C4-2B (cell line): ENCODE data around the gene LEF1.

Source experiments
- H3K27ac ChIP-seq: fragments of 450-650 bp; 2 replicates; pipeline ENCODE4 v1.5.1; 2017
- CTCF ChIP-seq: fragments of 450-650 bp; conservative IDR thresholded peaks from 2 replicates; pipeline ENCODE4 v1.5.1; 2017; ENCODE audit warnings: mild to moderate bottlenecking
- ZFX ChIP-seq: fragments of 450-650 bp; IDR thresholded peaks from 2 replicates; pipeline ENCODE4 v1.6.1; 2017

The LEF1 gene

GRCh38 chr4:108118505-108118904 lies 50.2 kb downstream of the LEF1 start:
- no peak overlapping the region for H3K27ac ChIP-seq
- TF ChIP-seq ZFX, result no peak
- TF ChIP-seq CTCF, result no peak; the same call in 1 of the 2 replicates

- H3K27ac ChIP-seq, result no peak overlapping the region
Measured at GRCh38 chr4:108117418-108118182, 51.1 kb downstream of the LEF1 start.

GRCh38 chr4:108116423-108117168 lies 52.1 kb downstream of the LEF1 start:
- no peak overlapping the region for H3K27ac ChIP-seq
- TF ChIP-seq ZFX, result no peak
- no peak for TF ChIP-seq CTCF

More at GRCh38 chr4:108117418-108118182, 51.1 kb downstream of the LEF1 start:
- TF ChIP-seq ZFX, result no peak
- TF ChIP-seq CTCF, result no peak

- no peak for TF ChIP-seq ZFX
- no peak for TF ChIP-seq CTCF
- no peak overlapping the region for H3K27ac ChIP-seq
Measured at GRCh38 chr4:108115168-108115526, 53.6 kb downstream of the LEF1 start.

- TF ChIP-seq CTCF (no peak), ZFX (no peak)
- no peak overlapping the region for H3K27ac ChIP-seq
Measured at GRCh38 chr4:108114503-108114902, 54.2 kb downstream of the LEF1 start.

GRCh38 chr4:108113229-108113628 lies 55.5 kb downstream of the LEF1 start:
- no peak overlapping the region for H3K27ac ChIP-seq
- TF ChIP-seq CTCF (no peak), ZFX (no peak)

GRCh38 chr4:108111781-108112180 lies 57.0 kb downstream of the LEF1 start:
- TF ChIP-seq CTCF (no peak), ZFX (no peak)
- no peak overlapping the region for H3K27ac ChIP-seq
